B cell (primary cell): ENCODE data around the gene TWIST1. TPM values are rescaled to one million over a fixed set of nuclear protein-coding genes. Genes with fewer than 3 reads are reported as not detected.

Experiments used
- ATAC-seq: fragments of 200-7000 bp; cut with Tn5 transposase; one replicate; pipeline ENCODE4 v1.10.0; 2021; ENCODE audit warnings: low read depth, mild to moderate bottlenecking, moderate number of reproducible peaks, moderate library complexity
- CTCF ChIA-PET: fragments of 350-600 bp; sonication (Branson Sonifier 250); formaldehyde crosslinking; loops from one replicate; lab custom pipeline; 2021; ENCODE audit warnings: antibody characterized with exemption, inconsistent platforms; lab: Charles Lee
- POLR2A ChIA-PET: fragments of 350-600 bp; sonication (Branson Sonifier 250); formaldehyde crosslinking; loops from one replicate; lab custom pipeline; 2021; ENCODE audit warnings: antibody characterized with exemption; lab: Charles Lee
- DNase-seq: peaks from one replicate; pipeline ENCODE4 v3.0.0; 2013
- H2AFZ ChIP-seq: 2 replicates; pipeline ENCODE4 v1.6.1; 2012; ENCODE audit warnings: mild to moderate bottlenecking, low read depth, low read length; ENCODE audit not compliant: insufficient read depth, poor library complexity, severe bottlenecking
- H3K27ac ChIP-seq, 2 donors: 1 replicate in 1 of 2; 2 replicates in 1 of 2; pipeline ENCODE4 v1.5.1; 2012 to 2013; ENCODE audit warnings: low read length in 2 of 2, mild to moderate bottlenecking in 2 of 2, moderate library complexity in 1 of 2
- H3K27me3 ChIP-seq, 4 experiments: fragments of 200-600 bp in 1 of 4; sonication (generic) in 1 of 4; replicated peaks in 1 of 4; 1 replicate in 2 of 4; 2 replicates in 2 of 4; pipeline versions ENCODE4 v1.6.1 to v1.7.0; 2013 to 2016; ENCODE audit warnings: low read length in 3 of 4, mild to moderate bottlenecking in 2 of 4, mixed read lengths in 1 of 4, moderate library complexity in 1 of 4; ENCODE audit not compliant: insufficient read depth in 4 of 4, control insufficient read depth in 3 of 4; ENCODE audit errors: control extremely low read depth in 1 of 4
- H3K36me3 ChIP-seq, 2 experiments: replicated peaks in 1 of 2; 1 replicate in 1 of 2; 2 replicates in 1 of 2; pipeline versions ENCODE4 v1.6.1 to v1.7.1; 2013; ENCODE audit warnings: low read length in 1 of 2; ENCODE audit not compliant: insufficient read depth in 2 of 2, control insufficient read depth in 1 of 2; ENCODE audit errors: control extremely low read depth in 1 of 2, extremely low read depth in 1 of 2
- H3K4me1 ChIP-seq, 2 donors: fragments of 200-600 bp in 1 of 2; sonication (generic) in 1 of 2; 1 replicate in 1 of 2; 2 replicates in 1 of 2; pipeline versions ENCODE4 v1.5.1 to v1.6.1; 2013 to 2017; ENCODE audit warnings: low read length in 2 of 2; ENCODE audit not compliant: control insufficient read depth in 2 of 2, insufficient read depth in 2 of 2
- H3K4me2 ChIP-seq: replicated peaks from 2 replicates; pipeline ENCODE3; 2012; ENCODE audit warnings: mild to moderate bottlenecking, low read depth, low read length; ENCODE audit not compliant: poor library complexity, severe bottlenecking
- H3K4me3 ChIP-seq, 5 experiments: fragments of 200-600 bp in 1 of 5; sonication (generic) in 1 of 5; 1 replicate in 3 of 5; 2 replicates in 2 of 5; pipeline versions ENCODE4 v1.5.1 to v1.7.0; 2011 to 2016; ENCODE audit warnings: low read length in 4 of 5, mild to moderate bottlenecking in 4 of 5, low read depth in 2 of 5, control low read depth in 1 of 5, moderate library complexity in 1 of 5; ENCODE audit not compliant: insufficient read depth in 1 of 5; ENCODE audit errors: control extremely low read depth in 1 of 5, extremely low read depth in 1 of 5
- H3K79me2 ChIP-seq: fragments of 200-600 bp; sonication (generic); one replicate; pipeline ENCODE4 v1.6.0; 2016; ENCODE audit warnings: low read length; ENCODE audit not compliant: control insufficient read depth, insufficient read depth
- H3K9ac ChIP-seq: fragments of 200-600 bp; sonication (generic); 2 replicates; pipeline ENCODE4 v1.6.1; 2017; ENCODE audit warnings: mild to moderate bottlenecking, low read length, moderate library complexity
- H3K9me3 ChIP-seq, 3 donors: one replicate each; pipeline versions ENCODE4 v1.6.1 to v1.7.1; 2013; ENCODE audit warnings: low read length in 2 of 3; ENCODE audit not compliant: control insufficient read depth in 2 of 3, insufficient read depth in 1 of 3; ENCODE audit errors: control extremely low read depth in 1 of 3
- H4K20me1 ChIP-seq: 2 replicates; pipeline ENCODE4 v1.6.0; 2012; ENCODE audit warnings: mild to moderate bottlenecking, low read length; ENCODE audit not compliant: insufficient read depth, control insufficient read depth, poor library complexity, severe bottlenecking
- H3K27ac Mint-ChIP-seq: one replicate; pipeline ENCODE4 v1.8.0; 2021; ENCODE audit warnings: mixed read lengths
- H3K27me3 Mint-ChIP-seq: one replicate; pipeline ENCODE4 v1.8.0; 2021; ENCODE audit warnings: mixed read lengths
- H3K4me1 Mint-ChIP-seq: one replicate; pipeline ENCODE4 v1.8.0; 2021; ENCODE audit warnings: mixed read lengths
- H3K4me3 Mint-ChIP-seq: one replicate; pipeline ENCODE4 v1.8.0; 2021; ENCODE audit warnings: mixed read lengths
- H3K9me3 Mint-ChIP-seq: one replicate; pipeline ENCODE4 v1.8.0; 2022; ENCODE audit warnings: mixed read lengths; ENCODE audit not compliant: insufficient read depth
- CTCF ChIP-seq: fragments of 200-600 bp; IDR thresholded peaks from one replicate; pipeline ENCODE4 v1.8.0; 2022; ENCODE audit warnings: antibody characterized with exemption, mild to moderate bottlenecking
- EZH2 ChIP-seq: IDR thresholded peaks from 2 replicates; pipeline ENCODE4 v1.6.1; 2012; ENCODE audit warnings: borderline replicate concordance, low read depth, mild to moderate bottlenecking, moderate library complexity, low read length; ENCODE audit not compliant: insufficient read depth, poor library complexity, severe bottlenecking
- WGBS: methylation state at CpG from one replicate; pipeline ENCODE4 v1.1.5; 2013; ENCODE audit warnings: missing lambda C conversion rate; ENCODE audit not compliant: insufficient coverage; 5-methylcytosine and 5-hydroxymethylcytosine counted together
- intact Hi-C: fragments of 100-400 bp; cut with micrococcal nuclease; formaldehyde crosslinking; loops from one replicate; pipeline ENCODE4 v1.10.0; 2022
- polyA plus RNA-seq: library from polyadenylated mRNA; depleted of rRNA; stranded (reverse); fragments of >200 nt; gene quantifications from 2 replicates; pipeline ENCODE4 v1.2.3, GENCODE V29; 2012
- total RNA-seq, 2 donors: library from RNA; stranded (reverse); fragments of 120-200 nt in 1 of 2; gene quantifications; 1 replicate in 1 of 2; 2 replicates in 1 of 2; pipeline versions ENCODE4 v1.2.3 to v1.2.4, GENCODE V29; 2013 to 2022

Gene TWIST1
- total and polyA plus RNA-seq, 2 donors (not counting 1 experiment from before 2014, with no cell fraction given): not detected

- Histone ChIP-seq H3K79me2 (no peaks in the 10 kb centered on the region), H3K4me2 (no peak overlapping the region), H3K27ac (no peak overlapping the region), H3K36me3 (no peaks in the 10 kb centered on the region), H3K9me3 (no peaks in the 10 kb centered on the region), H3K4me1 (no peaks in the 10 kb centered on the region), H3K27me3 (peaks cover 0 to 27% (median 12%) of the 10 kb centered on the region in 4 experiments), H3K9ac (no peak overlapping the region), H4K20me1 (no peaks in the 10 kb centered on the region), H2AFZ (no peak overlapping the region), H3K4me3 (no peak overlapping the region)
- Mint-ChIP-seq H3K4me3 (no peak overlapping the region), H3K27ac (no peak overlapping the region), H3K27me3 (peaks cover 40% of the 10 kb centered on the region), H3K4me1 (no peaks in the 10 kb centered on the region), H3K9me3 (no peaks in the 10 kb centered on the region)
- CTCF ChIA-PET: no interaction called here
- POLR2A ChIA-PET: no interaction called here
- TF ChIP-seq CTCF (no peak), EZH2 (no peak)
- ATAC-seq (no peak), DNase-seq (no peak)
- WGBS: no CpG with 5 or more reads among the region's 2 CpGs
- intact Hi-C loops: no loop called here
Measured at GRCh38 chr7:19099924-19100323, 17.5 kb downstream of the TWIST1 start.

- Histone ChIP-seq H4K20me1 (no peaks in the 10 kb centered on the region), H3K79me2 (no peaks in the 10 kb centered on the region), H3K27me3 (peaks cover 0 to 22% (median 9%) of the 10 kb centered on the region in 4 experiments), H3K27ac (no peak overlapping the region), H3K36me3 (no peaks in the 10 kb centered on the region), H3K4me3 (no peak overlapping the region), H3K4me2 (no peak overlapping the region), H3K4me1 (no peaks in the 10 kb centered on the region), H3K9me3 (no peaks in the 10 kb centered on the region), H2AFZ (no peak overlapping the region), H3K9ac (no peak overlapping the region)
- POLR2A ChIA-PET: no interaction called here
- no peak for ATAC-seq
- Mint-ChIP-seq H3K9me3 (no peaks in the 10 kb centered on the region), H3K27me3 (peaks cover 38% of the 10 kb centered on the region), H3K4me3 (no peak overlapping the region), H3K27ac (no peak overlapping the region), H3K4me1 (no peaks in the 10 kb centered on the region)
- WGBS: no CpG with 5 or more reads among the region's 3 CpGs
- intact Hi-C loops: no loop called here
- no peak for TF ChIP-seq CTCF
- TF ChIP-seq EZH2: no peak
- CTCF ChIA-PET: no interaction called here
- DNase-seq: no peak
Measured at GRCh38 chr7:19099194-19099593, 18.2 kb downstream of the TWIST1 start.
